Daoy (cell line): Measurements from ENCODE around the gene THEMIS2. TPM values are rescaled to one million over a fixed set of nuclear protein-coding genes. Genes with fewer than 3 reads are reported as not detected.

Experiments
- DNase-seq: peaks from one replicate; pipeline ENCODE4 v3.0.0-alpha.2; 2015; ENCODE audit warnings: low read depth
- total RNA-seq: library from RNA; depleted of rRNA; stranded (reverse); fragments of >200 nt; shearing (Covaris generic); gene quantifications from 2 replicates; pipeline ENCODE4 v1.2.3, GENCODE V29; 2014; rRNA removed

The THEMIS2 gene
- total RNA-seq, 1 experiment from 2014 or later = 4.3 TPM

DNA sequence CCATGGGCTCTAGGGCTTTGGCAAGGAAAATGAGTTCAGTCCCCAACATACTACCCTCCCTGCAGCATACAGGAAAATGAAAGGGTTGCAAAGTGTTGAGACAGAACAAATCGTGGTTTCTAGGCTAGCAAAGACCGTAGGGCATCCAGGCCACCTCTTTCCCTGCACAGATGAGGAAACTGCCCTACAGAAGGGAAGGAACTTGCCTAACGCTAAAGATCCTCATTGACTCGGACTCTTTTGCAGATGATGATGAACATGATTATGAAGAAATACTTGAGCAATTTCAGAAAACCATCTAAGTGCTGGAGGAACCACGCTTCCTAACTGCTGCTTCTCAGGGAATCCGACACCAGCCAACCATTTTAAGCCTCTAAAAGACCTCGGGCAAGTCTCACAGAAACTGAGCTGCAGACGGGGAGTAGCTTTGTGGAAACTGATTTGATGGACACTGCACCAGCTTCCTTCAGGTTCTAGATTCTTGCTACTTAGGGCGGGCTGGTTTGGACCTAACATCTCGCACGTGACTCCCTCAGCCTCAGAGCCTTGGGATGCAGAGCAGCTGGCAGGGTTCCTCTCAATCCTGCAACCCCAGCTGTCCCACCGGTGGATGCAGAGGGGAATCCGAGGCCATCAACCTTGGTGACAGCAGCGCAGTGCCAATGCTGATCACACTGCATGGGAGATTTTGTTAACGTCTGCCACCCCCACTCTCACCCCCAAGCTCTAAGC lies 13.4 kb downstream of the THEMIS2 start:
- DNase-seq = no peak

DNA sequence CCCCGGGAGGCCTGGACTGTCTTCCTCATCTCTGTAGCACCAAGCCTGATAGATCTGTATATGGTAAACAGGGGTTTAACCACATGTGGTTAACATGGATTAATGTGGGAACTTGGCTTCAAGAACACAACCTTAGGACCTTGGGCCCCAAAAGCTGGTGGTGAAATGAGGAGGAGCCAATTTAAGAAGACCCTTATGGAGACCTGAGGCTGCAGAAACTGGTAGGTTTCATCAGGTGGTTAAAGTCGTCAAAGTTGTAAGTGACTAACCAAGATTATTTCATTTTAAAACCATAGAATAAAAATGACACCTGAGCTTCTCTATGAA lies 14.0 kb downstream of the THEMIS2 start:
- DNase-seq = no peak

DNA sequence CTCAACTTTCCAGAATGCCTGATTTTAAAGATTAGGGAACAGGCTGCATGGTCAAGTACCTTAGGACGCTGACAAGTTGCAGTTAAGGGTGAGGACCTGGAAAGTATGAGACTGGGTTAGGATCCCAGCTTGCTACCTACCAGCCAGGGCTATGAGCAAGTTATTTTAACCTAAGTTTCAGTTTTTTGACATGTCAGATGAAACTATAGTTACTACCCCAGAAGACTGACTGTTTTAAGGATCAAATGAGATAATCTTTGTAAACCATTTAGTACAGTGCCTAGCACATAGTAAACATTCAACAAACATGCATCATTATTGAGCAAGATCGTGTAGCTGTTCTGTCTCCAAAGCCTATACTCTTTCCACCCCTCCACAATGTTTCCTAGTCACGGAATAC lies 14.4 kb downstream of the THEMIS2 start:
- DNase-seq = no peak

DNA sequence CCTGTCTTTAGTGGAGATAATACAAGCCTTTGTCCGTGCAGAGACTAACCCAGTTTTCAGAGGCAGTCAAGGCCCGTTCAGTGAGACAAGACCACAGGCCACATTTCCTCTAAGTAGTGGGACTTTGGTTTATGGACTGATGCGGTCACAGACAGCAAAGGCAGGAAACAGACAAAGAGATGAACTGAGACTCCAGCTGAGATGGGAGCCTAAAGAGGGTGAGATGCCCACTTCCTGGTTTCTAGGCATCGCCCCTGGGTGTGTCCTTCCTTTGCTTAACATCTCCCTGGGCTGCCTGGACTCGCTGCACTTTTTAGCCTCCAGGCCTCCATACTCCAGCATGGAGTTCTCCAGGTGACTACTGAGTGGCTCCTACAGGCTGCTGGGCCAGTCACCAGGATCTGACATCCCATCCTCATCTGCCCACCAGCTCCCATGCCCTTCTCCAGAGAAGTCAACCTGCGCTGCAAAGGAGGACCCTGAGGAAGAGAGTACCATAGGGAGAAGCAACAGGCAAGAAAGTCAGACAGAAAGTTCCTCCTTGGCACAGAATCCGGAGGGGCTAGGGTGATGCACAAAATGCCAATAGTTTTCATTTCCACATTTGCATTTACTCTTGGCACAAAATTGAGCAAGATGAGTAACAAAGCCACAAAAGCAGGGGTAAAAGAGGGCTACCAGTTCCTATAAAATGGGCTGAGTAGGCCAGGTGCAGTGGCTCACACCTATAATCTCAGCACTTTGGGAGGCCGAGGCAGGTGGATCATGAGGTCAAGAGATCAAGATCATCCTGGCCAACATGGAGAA lies 15.1 kb downstream of the THEMIS2 start:
- no peak for DNase-seq

DNA sequence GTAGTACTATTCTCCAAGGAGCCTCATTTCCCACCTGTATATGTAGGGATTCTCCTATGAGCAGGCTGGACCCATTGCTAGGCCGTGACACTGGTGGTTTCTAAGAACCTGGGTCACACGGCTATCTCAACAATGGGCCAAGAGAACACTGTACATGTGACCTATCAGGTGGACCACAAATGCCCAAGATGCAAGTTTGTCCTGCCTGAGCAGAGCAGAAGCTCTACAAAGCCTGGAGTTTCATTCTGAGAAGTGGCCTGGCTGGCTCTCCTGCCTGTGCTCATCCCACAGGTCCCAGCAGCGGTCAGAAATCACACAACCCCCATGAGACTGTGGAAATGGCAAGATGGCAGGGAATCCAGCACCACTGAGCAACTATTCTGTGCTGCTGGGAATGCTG lies 17.2 kb downstream of the THEMIS2 start:
- no peak for DNase-seq

DNA sequence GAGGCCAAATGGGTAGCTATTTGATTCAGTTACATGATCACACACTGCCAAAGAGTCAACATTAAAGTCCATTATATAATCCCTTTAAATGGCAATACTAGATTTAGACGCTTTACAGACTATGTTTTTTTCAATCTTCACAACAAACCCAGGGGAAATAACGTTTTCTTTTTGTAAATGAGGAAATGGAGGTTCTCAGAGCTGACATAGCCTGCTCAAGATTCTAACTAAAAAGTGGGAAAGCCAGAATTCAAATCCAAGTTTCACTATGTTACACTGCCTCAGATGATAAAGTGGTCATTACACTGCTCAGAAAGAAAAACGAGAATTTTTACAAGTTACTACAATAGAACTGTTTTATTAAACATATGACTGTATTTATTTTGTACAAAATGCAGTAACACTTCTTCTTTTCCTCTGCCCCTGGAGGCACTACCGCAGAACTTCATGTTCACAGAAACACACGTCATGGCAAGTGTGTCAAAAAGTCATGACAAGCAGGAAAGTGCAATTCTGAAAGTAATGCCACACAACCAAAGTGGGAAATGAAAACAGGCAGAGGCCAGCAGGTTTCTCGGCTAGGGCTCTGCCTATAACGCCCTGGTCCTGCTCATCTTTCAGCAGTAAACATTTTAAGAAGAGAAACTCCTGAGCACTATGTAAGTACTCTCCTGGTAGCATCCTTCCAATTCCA lies 19.0 kb downstream of the THEMIS2 start:
- DNase-seq = no peak

DNA sequence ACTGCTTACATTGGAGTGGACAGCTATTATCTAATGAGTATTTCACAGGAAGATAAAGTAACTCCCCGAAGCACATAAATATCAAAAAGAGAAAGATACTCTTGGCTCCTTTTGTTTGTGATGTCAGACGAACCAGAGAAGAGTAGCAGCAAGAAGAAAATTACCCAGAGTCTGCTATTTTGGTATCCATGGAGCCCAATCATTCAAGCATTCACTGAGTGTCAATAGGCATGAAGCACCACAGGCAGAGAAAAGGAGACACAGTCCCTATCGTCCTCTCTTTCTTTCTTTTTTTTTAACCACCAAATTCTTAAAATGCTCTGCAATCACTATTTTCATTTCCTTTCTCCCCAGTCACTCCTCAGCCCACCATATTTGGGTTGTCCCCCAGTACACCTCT lies 22.2 kb downstream of the THEMIS2 start:
- DNase-seq = no peak

DNA sequence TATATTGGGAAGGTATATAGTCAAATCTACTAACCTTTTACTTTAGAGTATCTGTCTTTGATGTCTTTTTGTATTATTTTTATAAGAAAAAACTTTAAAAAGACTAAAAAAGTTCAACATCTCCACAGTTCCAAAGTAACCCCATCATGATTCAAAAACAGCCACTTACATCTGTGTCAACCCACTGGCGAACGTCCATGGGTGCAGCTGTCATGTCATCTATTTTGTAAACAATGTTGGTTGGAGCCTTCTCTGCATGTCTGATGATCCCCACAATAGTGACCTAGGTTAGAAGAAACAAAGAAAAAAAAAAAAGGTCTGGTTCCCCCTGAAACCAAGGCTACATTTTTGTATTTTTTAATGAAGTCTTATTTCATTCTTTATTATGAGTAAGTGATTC lies 34.4 kb downstream of the THEMIS2 start:
- no peak for DNase-seq

DNA sequence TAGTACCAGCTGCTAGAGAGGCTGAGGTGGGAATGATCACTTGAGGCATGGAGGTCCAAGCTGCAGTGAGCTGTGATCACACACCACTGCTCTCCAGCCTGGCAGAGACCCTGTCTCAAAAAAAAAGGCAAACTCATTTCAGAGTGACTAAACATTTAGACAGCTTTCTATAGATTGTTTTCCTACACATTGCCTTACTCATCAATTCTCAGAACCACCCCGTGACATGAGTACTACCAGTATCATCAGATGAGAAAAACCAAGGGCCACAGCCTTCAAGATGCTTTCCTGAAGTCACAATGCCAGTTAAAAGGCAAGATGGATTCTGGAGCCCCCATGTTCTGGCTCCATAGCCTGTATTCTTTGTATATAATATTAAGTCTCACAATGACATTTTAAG lies 40.1 kb downstream of the THEMIS2 start:
- DNase-seq = no peak

DNA sequence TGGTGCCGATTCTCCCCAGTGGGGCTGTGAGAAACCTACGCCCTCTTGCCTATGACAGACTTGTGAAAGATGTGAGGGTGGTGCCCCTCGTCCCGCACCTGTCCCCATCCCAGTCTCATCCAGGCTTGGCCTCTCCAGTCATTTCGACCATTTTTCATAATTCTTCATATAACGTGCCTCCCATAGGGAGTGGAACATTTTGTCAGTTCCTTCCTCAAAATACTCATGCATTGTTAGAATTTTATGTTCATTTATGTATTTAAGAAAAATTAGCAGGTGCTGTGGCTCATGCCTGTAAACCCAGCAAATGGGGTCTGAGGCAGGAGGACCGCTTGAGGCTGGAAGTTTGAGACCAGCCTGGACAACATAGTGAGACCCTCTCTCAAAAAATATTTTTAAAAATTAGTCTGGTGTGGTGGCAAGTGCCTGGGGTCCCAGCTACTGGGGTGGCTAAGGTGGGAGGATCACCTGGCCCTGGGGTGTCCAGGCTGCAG lies 42.8 kb downstream of the THEMIS2 start:
- no peak for DNase-seq

DNA sequence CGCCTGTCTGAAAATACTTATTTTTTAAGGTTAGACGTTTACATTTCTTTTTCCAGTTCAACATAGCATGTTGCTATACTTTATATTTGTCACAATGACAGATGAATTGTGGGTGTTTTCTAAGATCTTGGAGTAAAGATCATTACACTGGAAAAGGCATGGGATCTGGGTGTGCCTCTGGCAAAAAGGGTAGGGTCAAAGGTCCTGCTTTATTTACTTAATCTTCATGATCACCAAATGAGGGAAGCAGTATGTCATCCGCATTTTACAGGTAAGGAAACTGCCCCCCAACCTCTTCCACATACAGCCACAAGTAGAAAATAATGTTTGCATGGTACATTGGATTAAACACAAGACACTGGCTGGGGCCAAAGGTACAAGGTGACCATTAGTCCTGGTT lies 49.9 kb downstream of the THEMIS2 start:
- no peak for DNase-seq

DNA sequence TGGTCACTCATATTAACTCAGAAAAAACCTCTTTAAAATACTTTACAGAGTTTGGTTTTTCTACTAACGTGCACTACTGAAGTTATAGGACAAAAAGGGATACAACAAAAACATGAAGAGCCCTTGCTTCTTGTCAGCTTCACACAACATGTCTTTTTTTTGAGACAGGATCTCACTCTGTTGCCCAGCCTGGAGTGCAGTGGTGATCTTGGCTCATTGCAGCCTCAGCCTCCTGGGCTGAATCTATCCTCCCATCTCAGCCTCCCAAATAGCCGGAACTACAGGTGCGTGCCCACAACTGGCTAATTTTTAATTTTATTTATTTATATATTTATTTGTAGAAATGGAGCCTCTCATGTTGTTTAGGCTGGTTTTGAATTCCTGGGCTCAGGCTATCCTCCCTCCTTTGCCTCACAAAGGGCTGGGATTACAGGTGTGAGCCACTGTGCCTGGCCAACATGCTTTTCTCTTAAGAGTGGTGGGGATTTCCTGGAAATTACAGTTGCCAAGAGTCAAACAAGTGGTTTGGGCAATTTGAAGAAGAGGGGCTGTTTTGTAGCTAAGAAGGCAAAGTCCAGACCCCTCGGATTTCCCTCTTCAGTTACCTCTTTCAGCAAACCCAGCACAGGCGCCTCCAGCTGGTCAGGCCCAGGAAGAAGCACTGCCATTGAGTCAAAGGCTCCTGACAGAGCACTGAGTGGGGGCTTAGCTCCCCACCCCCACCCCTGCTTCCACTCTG lies 56.0 kb downstream of the THEMIS2 start:
- no peak for DNase-seq

DNA sequence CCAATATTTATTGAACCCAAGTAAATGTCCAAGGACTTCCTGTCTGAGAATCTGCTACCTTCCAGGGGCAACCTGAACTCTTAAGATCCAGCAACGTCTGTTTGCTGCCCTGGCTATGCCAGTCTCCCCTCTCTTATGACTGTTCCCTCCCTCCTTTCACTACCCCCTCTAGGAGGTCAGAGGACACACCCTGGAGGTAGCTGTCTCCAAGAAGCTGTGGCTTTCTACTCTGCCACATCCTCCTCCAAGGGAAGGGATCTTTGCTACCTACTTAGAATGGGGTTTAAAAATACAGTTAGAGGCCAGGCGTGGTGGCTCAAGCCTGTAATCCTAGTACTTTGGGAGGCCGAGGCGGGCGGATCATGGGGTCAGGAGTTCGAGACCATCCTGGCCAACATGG lies 58.8 kb downstream of the THEMIS2 start:
- no peak for DNase-seq

DNA sequence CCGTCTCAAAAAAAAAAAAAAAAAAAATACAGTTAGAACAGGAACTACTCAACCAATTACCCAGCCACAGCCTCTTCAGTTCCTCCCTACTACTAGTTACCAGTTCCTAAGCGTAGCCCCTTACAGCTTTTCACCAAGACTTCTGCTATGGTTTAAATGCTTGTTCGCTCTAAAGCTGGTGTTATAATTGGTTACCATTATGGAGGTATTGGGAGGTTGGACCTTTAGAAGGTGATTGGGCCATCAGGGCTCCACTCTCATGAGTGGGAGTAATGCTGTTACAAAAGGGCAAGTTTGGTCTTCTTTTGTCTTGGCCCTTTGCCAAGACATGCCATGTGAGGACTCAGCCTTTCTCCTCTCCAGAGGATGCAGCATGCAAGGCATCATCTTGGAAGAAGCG lies 59.4 kb downstream of the THEMIS2 start:
- DNase-seq = no peak

DNA sequence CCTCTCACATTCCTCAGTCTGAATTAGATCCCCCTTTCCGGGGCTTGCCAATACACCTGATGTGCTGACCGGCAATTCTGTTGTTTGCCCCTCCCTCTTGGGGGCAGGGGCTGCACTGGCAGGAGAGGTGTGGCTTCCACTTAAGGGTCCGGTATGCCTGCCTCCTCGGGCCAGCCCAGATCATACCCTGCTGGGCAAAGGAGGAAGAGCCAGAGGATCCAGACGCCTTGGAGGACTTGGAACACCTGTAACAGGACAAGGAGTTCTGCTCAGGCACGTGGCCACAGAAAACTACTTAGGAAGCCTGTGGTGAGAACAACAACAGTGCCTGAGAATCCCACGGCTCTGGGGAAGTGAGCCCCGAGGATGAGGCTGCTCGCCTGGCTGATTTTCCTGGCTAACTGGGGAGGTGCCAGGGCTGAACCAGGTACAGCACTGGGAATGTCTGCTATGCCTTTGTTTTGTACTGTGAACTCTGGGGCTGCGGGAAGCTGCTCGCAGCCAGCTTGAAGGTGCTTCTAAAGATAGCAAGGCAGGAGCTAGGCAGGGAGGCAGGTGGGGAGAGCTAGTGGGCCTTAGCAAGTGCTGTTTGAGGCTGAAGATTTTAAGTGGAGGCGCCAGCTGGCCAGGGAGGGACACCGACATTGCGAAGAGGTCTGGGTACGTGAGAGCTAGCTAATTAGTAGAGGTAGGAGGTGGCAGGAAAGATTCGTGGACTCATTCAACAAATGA lies 62.6 kb downstream of the THEMIS2 start, which contains the start of gene SMPDL3B:
TSS of gene SMPDL3B (plus strand) at position 183 of the 732 bp plus-strand sequence. CDS start at position 367, 184 bp downstream.
- DNase-seq = peak; percentile 33

DNA sequence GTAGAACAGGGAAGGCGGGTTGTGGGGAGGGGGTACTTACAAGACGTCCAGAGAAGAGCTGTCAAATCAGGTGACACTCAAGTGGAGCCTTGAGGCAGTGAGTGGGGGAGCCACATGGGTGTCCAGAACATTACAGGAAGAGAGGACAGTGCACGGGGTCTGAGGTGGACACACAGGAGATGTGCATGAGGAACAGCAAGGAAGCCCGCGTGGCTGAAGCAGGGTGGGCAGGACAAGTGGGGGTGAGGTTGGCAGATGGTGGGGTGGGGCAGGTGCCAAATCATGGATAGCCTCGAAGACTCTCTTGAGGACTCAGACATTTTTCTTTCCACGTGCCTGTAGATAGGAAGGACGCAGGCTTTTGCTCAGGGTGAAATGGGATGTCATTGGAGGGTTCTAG lies 63.4 kb downstream of the THEMIS2 start:
- DNase-seq = no peak

Other genes with a start within 250 kb of the THEMIS2 start
- not detected in 2 replicates for gene FGR, start 237.4 kb upstream of the THEMIS2 start, total RNA-seq
- gene IFI6, start 200.4 kb upstream of the THEMIS2 start, total RNA-seq = 12.7 and 20.3 TPM in 2 replicates
- 7.9 and 8.9 TPM in 2 replicates for gene FAM76A, start 146.6 kb upstream of the THEMIS2 start, total RNA-seq
- gene STX12, start 99.3 kb upstream of the THEMIS2 start, total RNA-seq = 36.8 and 38.7 TPM in 2 replicates
- gene PPP1R8, start 41.8 kb upstream of the THEMIS2 start, total RNA-seq = 53.6 and 60.0 TPM in 2 replicates
- gene RPA2, start 42.0 kb downstream of the THEMIS2 start, total RNA-seq = 130 and 131 TPM in 2 replicates
- gene SMPDL3B, start 62.5 kb downstream of the THEMIS2 start, total RNA-seq = 0.86 TPM in 1 of 2 replicates, not detected in the other
- gene XKR8, start 87.4 kb downstream of the THEMIS2 start, total RNA-seq = 1.7 and 2.2 TPM in 2 replicates
- 17.6 and 20.5 TPM in 2 replicates for gene EYA3, start 216.1 kb downstream of the THEMIS2 start, total RNA-seq